ENCODE measurements around the gene CD6.
"Not testable (repeated sequence)": the region's sequence is repeated elsewhere in the genome, so short reads cannot be mapped to it uniquely, and the experiment has no call there.

Gene CD6

GRCh38 chr11:61056981-61057380 lies 85.5 kb downstream of the CD6 start:
- no peak for TF ChIP-seq CTCF (IDR thresholded peaks at IDR 0.05; ENCODE audit: borderline replicate concordance, control extremely low read depth, extremely low read depth, insufficient read depth, missing control alignments)
- DNase-seq (ENCODE audit: low spot score), result no peak
- in situ Hi-C loops (cut with MboI; ENCODE audit: low sequenced_read_pairs, unreplicated experiment), result no loop called here

- no peak for DNase-seq (ENCODE audit: low spot score)
- no peak for TF ChIP-seq CTCF (IDR thresholded peaks at IDR 0.05; ENCODE audit: borderline replicate concordance, control extremely low read depth, extremely low read depth, insufficient read depth, missing control alignments)
- in situ Hi-C loops (cut with MboI; ENCODE audit: low sequenced_read_pairs, unreplicated experiment), result no loop called here
These were observed 86.1 kb downstream of the CD6 start for GRCh38 chr11:61057615-61058014.

- in situ Hi-C loops (cut with MboI; ENCODE audit: low sequenced_read_pairs, unreplicated experiment), result no loop called here
- no peak for TF ChIP-seq CTCF (IDR thresholded peaks at IDR 0.05; ENCODE audit: borderline replicate concordance, control extremely low read depth, extremely low read depth, insufficient read depth, missing control alignments)
- DNase-seq (ENCODE audit: low spot score), result no peak
These were observed 87.2 kb downstream of the CD6 start for GRCh38 chr11:61058583-61059259.

- in situ Hi-C loops (cut with MboI; ENCODE audit: low sequenced_read_pairs, unreplicated experiment), result no loop called here
- no peak for TF ChIP-seq CTCF (IDR thresholded peaks at IDR 0.05; ENCODE audit: borderline replicate concordance, control extremely low read depth, extremely low read depth, insufficient read depth, missing control alignments)
- no peak for DNase-seq (ENCODE audit: low spot score)
These were observed 87.8 kb downstream of the CD6 start for GRCh38 chr11:61059260-61059752.

- in situ Hi-C loops (cut with MboI; ENCODE audit: low sequenced_read_pairs, unreplicated experiment), result no loop called here
- peak; percentile 77 for DNase-seq (ENCODE audit: low spot score)
- no peak for TF ChIP-seq CTCF (IDR thresholded peaks at IDR 0.05; ENCODE audit: borderline replicate concordance, control extremely low read depth, extremely low read depth, insufficient read depth, missing control alignments)
These were observed 89.8 kb downstream of the CD6 start for GRCh38 chr11:61061081-61061826.

- TF ChIP-seq CTCF (IDR thresholded peaks at IDR 0.05; ENCODE audit: borderline replicate concordance, control extremely low read depth, extremely low read depth, insufficient read depth, missing control alignments), result no peak
- no peak for DNase-seq (ENCODE audit: low spot score)
- in situ Hi-C loops (cut with MboI; ENCODE audit: low sequenced_read_pairs, unreplicated experiment), result no loop called here
These were observed 90.9 kb downstream of the CD6 start for GRCh38 chr11:61062181-61062930.

- in situ Hi-C loops (cut with MboI; ENCODE audit: low sequenced_read_pairs, unreplicated experiment); DNase-seq (ENCODE audit: low spot score): not testable (repeated sequence)
These were observed 93.8 kb downstream of the CD6 start for GRCh38 chr11:61065236-61065635.
